ENCODE measurements around the gene MAPK13.

GRCh38 chr6:36177166-36177565 lies 46.9 kb downstream of the MAPK13 start:
- TF ChIP-seq TAF1 (IDR thresholded peaks at IDR 0.05; ENCODE audit: borderline replicate concordance, low read depth, low read length) (no peak), POLR2AphosphoS5 (IDR thresholded peaks at IDR 0.05; ENCODE audit: low read depth, low read length) (no peak)

Data from GM12892 (cell line).